SK-N-SH (cell line): ENCODE measurements around the gene SESN1.

Experiments used
- CTCF ChIP-seq: fragments of 200-600 bp; sonication (generic); IDR thresholded peaks from 2 replicates; pipeline ENCODE4 v1.6.1; 2017; ENCODE audit warnings: antibody characterized with exemption, mild to moderate bottlenecking, moderate library complexity
- EP300 ChIP-seq, 2 experiments: IDR thresholded peaks; 2 replicates each; pipeline versions ENCODE4 v1.4.0 to v1.6.1; 2012; ENCODE audit warnings: borderline replicate concordance in 1 of 2, low read depth in 1 of 2, low read length in 1 of 2
- EZH2phosphoT487 ChIP-seq: fragments of 200-600 bp; sonication (generic); IDR thresholded peaks from 2 replicates; pipeline ENCODE4 v1.6.1; 2017; ENCODE audit warnings: low read depth, mixed run types, mild to moderate bottlenecking, antibody characterized with exemption, moderate library complexity, borderline replicate concordance
- NFIC ChIP-seq: IDR thresholded peaks from 2 replicates; pipeline ENCODE4 v1.4.0; 2012; ENCODE audit warnings: borderline replicate concordance
- RAD21 ChIP-seq: IDR thresholded peaks from 2 replicates; pipeline ENCODE4 v1.6.1; 2012; ENCODE audit warnings: mild to moderate bottlenecking, low read length
- RCOR1 ChIP-seq: fragments of 150-350 bp; IDR thresholded peaks from 2 replicates; pipeline ENCODE4 v1.6.1; 2017; ENCODE audit warnings: antibody characterized with exemption, low read length
- TAF1 ChIP-seq: IDR thresholded peaks from 2 replicates; pipeline ENCODE4 v1.6.1; 2012; ENCODE audit warnings: low read depth, mild to moderate bottlenecking, low read length, moderate library complexity, borderline replicate concordance
- TCF12 ChIP-seq: IDR thresholded peaks from 2 replicates; pipeline ENCODE4 v1.4.0; 2012
- TEAD4 ChIP-seq: IDR thresholded peaks from 2 replicates; pipeline ENCODE4 v1.4.0; 2012; ENCODE audit warnings: mild to moderate bottlenecking, borderline replicate concordance; ENCODE audit not compliant: insufficient read depth

GRCh38 chr6:109139109-109139508, 44.5 kb upstream of the SESN1 start:
- TF ChIP-seq EZH2phosphoT487: no peak
- TF ChIP-seq NFIC: no peak
- TF ChIP-seq TCF12: no peak
- TF ChIP-seq CTCF: no peak
- no peak for TF ChIP-seq EP300 (IDR thresholded peaks at IDR 0.05; ENCODE audit: borderline replicate concordance in 1 of 2, low read depth in 1 of 2, low read length in 1 of 2)
- no peak for TF ChIP-seq TEAD4
- TF ChIP-seq RAD21: no peak
- TF ChIP-seq RCOR1: no peak
- no peak for TF ChIP-seq TAF1
